ENCODE results near the gene PRR15L.

DNA sequence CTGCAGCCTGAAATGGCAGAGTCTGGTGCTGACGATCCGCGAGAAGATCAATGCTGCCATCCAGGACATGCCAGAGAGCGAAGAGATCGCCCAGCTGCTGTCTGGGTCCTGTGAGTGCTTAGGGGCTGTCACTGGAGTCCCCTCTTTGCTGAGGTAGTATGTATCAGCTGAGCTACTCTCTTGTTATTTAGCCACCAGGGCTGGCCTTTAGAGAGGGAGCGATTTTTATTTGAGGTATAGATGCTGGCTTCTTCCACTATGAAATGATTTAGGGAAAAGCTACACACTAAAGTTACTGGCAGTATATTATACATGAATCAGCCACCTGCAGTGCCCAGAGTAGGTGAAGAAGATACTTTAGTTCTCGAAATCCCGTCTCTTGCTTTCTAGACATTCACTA, 15.9 kb upstream of the PRR15L start:
- TF ChIP-seq, protein P1, sequence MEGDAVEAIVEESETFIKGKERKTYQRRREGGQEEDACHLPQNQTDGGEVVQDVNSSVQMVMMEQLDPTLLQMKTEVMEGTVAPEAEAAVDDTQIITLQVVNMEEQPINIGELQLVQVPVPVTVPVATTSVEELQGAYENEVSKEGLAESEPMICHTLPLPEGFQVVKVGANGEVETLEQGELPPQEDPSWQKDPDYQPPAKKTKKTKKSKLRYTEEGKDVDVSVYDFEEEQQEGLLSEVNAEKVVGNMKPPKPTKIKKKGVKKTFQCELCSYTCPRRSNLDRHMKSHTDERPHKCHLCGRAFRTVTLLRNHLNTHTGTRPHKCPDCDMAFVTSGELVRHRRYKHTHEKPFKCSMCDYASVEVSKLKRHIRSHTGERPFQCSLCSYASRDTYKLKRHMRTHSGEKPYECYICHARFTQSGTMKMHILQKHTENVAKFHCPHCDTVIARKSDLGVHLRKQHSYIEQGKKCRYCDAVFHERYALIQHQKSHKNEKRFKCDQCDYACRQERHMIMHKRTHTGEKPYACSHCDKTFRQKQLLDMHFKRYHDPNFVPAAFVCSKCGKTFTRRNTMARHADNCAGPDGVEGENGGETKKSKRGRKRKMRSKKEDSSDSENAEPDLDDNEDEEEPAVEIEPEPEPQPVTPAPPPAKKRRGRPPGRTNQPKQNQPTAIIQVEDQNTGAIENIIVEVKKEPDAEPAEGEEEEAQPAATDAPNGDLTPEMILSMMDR (conservative IDR thresholded peaks at IDR 0.05 in 1 of 2, IDR thresholded peaks at IDR 0.05 in 1 of 2; ENCODE audit: low read depth in 1 of 2, low read length in 2 of 2), result no peak
- no peak for TF ChIP-seq EZH2 (IDR thresholded peaks at IDR 0.05; ENCODE audit: low read length, missing control alignments)
